T-helper 1 cell treated with Interleukin-12 subunit alpha and Interleukin-12 subunit beta and Interleukin-4 antibody, amounts not matched to agents 30 μg/mL and 1 μg/mL, for 36 hours (primary cell): ENCODE data around the gene TERT.

Source experiments
- H3K27ac Mint-ChIP-seq: one replicate; pipeline ENCODE4 v1.8.0; 2021; ENCODE audit warnings: mild to moderate bottlenecking, mixed read lengths
- H3K27me3 Mint-ChIP-seq: one replicate; pipeline ENCODE4 v1.8.0; 2021; ENCODE audit warnings: low read depth, mixed read lengths
- H3K36me3 Mint-ChIP-seq: one replicate; pipeline ENCODE4 v1.8.0; 2021; ENCODE audit warnings: low read depth, mixed read lengths
- H3K4me1 Mint-ChIP-seq: one replicate; pipeline ENCODE4 v1.8.0; 2021; ENCODE audit warnings: low read depth, mixed read lengths
- H3K4me3 Mint-ChIP-seq: one replicate; pipeline ENCODE4 v1.8.0; 2021; ENCODE audit warnings: mild to moderate bottlenecking, moderate library complexity, mixed read lengths
- H3K9me3 Mint-ChIP-seq: one replicate; pipeline ENCODE4 v1.8.0; 2021; ENCODE audit warnings: mixed read lengths

The TERT gene

DNA sequence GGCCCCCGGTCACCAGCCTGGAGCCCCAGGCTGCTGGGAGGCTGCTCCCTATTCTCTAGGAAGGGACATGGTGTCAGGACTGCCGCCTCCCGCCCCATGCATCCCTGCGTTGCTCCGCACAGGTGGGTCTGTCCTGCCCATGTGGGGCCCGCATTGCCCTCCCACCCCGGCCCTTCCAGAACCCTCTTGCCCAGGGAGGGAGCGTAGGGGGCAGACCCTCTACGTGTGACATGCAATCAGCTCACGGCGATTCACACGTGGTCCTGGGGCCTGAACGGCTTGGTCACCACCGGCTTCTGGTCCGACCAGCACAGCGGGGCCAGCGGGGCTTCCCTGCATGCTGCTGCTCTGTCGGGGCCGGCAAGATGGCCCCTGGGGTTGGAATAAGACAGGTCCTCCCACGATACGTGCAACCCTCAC is 84.0 kb downstream of the TERT start:
- no peaks in the 10 kb centered on the region for H3K27me3 Mint-ChIP-seq
- no peak overlapping the region for H3K4me3 Mint-ChIP-seq
- no peaks in the 10 kb centered on the region for H3K36me3 Mint-ChIP-seq
- no peak overlapping the region for H3K27ac Mint-ChIP-seq
- H3K4me1 Mint-ChIP-seq = no peaks in the 10 kb centered on the region
- no peaks in the 10 kb centered on the region for H3K9me3 Mint-ChIP-seq

DNA sequence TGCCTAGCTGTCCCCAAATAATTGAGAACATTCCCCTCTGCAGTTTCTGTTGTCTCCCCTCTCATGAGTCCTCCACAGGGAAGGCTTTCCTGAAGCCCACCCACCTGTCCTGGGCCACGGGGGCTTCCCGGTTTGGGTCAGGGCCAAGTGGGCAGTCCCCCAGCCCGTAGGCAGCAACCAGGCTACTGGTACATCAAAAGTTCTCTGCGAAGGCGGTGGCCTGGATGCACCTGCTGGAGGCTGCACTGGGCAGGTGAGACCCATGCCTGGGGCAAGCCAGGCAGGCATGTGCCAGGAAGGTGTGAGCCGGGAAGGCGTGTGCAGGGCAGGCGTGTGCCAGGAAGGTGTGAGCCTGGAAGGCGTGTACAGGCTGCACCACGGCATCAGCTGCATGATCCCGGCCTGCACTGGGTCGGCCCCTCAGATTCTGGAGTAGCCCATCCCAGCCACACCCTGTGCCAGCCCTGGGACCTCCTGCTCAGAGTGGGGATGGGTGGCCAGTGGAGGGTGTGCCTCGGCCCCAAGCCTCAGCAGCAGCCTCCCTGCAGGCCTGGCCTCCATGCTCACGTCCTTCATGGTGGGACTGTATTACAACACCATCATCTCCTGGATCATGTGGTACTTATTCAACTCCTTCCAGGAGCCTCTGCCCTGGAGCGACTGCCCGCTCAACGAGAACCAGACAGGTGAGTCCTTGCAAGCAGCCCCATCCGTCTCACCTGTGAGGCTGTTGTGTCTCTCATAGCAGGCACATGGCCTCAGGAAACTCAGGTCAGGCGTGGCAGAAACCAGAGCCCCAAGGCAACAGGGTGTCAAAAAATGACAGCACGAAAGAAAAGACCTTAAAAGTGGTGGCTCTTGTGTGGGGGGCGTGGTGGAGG is 84.7 kb downstream of the TERT start:
- Mint-ChIP-seq H3K27me3 (no peaks in the 10 kb centered on the region), H3K4me1 (no peaks in the 10 kb centered on the region), H3K9me3 (no peaks in the 10 kb centered on the region), H3K4me3 (no peak overlapping the region), H3K27ac (no peak overlapping the region), H3K36me3 (no peaks in the 10 kb centered on the region)

DNA sequence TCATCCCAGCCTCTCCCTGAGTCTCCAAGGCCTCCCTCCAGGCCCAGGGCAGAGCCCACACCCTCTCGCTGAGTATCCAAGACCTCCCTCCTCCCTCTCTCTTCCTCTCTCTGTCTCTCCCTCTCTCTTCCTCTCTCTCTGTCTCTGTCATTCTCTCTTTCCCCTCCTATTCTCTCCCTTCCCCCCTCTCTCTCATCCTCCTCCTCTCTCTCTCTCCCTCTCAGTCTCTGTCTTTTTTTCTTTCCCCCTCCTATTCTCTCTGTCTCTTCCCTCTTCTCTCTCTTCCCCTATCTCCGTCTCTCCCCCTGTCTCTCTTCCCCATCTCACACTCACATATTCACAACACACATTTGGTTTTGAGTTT is 85.4 kb downstream of the TERT start:
- H3K4me1 Mint-ChIP-seq = no peaks in the 10 kb centered on the region
- H3K4me3 Mint-ChIP-seq = no peak overlapping the region
- H3K27ac Mint-ChIP-seq = no peak overlapping the region
- no peaks in the 10 kb centered on the region for H3K36me3 Mint-ChIP-seq
- H3K27me3 Mint-ChIP-seq = no peaks in the 10 kb centered on the region
- H3K9me3 Mint-ChIP-seq = no peaks in the 10 kb centered on the region

DNA sequence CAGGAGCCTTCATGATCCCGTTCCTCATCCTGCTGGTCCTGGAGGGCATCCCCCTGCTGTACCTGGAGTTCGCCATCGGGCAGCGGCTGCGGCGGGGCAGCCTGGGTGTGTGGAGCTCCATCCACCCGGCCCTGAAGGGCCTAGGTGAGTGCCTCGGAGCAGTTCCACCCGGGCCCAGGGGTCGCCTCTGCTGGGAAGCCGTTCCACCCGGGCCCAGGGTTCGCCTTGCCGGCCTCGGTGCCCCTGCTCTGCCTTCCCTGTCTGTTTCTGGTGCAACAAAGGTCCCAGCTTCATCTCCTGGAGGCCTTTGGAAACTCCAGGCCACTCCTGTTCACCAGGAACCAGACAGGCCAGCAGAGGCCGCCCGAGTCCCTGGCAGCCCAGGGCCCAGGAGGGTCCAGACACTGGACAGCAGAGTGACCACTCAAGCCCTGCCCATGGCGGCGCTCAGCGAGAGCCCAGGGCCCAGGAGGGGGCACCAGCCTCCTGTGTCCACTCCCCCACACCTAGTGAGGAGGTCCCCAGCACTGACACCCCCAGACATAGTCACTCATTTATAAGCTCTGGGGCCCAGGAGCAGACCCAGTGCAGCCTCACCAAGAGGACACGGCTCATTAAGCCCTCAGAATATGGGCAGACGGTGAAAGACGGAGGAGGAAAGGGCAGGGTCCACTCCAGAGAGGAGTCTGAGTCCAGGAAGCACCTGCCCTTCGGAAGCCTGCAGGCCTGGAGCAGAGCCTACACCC is 86.0 kb downstream of the TERT start:
- H3K9me3 Mint-ChIP-seq = no peaks in the 10 kb centered on the region
- no peaks in the 10 kb centered on the region for H3K36me3 Mint-ChIP-seq
- H3K27me3 Mint-ChIP-seq = no peaks in the 10 kb centered on the region
- no peak overlapping the region for H3K27ac Mint-ChIP-seq
- no peaks in the 10 kb centered on the region for H3K4me1 Mint-ChIP-seq
- H3K4me3 Mint-ChIP-seq = no peak overlapping the region

DNA sequence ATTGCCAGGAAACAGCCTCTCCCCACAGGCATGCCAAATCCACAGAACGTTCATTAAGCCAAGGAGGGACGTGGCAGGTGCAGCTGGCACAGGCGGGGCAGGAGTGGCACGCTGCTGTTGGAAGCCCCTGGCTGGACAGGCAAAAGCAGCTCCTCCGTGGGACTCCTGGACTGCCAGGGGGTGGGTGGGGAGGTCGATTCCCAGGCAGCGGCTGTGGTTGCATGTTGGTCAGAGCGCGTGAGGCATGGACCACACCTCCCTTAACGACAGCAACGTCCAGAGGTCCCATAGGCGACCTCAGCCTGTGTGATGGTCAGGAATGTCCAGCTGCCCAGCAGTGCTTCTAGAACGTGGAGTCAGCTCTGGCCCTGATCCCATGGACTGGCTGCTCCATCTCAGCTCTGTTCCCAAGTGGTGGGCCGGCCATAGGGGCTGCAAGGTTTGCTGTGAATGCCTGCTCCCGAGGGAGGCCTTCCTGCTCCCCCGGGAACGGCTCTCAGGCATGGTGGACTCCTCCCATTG is 86.6 kb downstream of the TERT start:
- H3K4me3 Mint-ChIP-seq = no peak overlapping the region
- no peaks in the 10 kb centered on the region for H3K27me3 Mint-ChIP-seq
- H3K27ac Mint-ChIP-seq = no peak overlapping the region
- H3K9me3 Mint-ChIP-seq = no peaks in the 10 kb centered on the region
- H3K4me1 Mint-ChIP-seq = no peaks in the 10 kb centered on the region
- no peaks in the 10 kb centered on the region for H3K36me3 Mint-ChIP-seq

DNA sequence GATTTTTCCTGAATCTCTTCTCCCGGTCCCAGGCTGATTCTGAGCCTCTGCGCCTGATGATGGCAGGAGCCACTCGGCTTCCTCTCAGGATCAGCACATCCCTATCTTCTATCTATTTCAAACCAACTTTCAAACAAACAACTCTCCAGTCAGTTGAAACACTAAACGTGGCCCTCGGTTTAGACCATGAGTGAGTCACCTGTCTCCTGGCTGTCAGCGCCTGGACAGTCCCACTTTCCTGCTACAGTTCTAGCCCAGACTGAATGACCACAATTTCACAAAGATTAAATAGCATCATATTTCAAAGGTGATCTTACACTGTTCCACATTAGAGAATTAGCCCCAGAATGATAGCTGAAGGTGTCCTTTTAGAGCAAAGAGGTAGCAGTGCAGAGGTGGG is 87.3 kb downstream of the TERT start:
- Mint-ChIP-seq H3K27me3 (no peaks in the 10 kb centered on the region), H3K36me3 (no peaks in the 10 kb centered on the region), H3K4me1 (no peaks in the 10 kb centered on the region), H3K27ac (no peak overlapping the region), H3K4me3 (no peak overlapping the region), H3K9me3 (no peaks in the 10 kb centered on the region)

DNA sequence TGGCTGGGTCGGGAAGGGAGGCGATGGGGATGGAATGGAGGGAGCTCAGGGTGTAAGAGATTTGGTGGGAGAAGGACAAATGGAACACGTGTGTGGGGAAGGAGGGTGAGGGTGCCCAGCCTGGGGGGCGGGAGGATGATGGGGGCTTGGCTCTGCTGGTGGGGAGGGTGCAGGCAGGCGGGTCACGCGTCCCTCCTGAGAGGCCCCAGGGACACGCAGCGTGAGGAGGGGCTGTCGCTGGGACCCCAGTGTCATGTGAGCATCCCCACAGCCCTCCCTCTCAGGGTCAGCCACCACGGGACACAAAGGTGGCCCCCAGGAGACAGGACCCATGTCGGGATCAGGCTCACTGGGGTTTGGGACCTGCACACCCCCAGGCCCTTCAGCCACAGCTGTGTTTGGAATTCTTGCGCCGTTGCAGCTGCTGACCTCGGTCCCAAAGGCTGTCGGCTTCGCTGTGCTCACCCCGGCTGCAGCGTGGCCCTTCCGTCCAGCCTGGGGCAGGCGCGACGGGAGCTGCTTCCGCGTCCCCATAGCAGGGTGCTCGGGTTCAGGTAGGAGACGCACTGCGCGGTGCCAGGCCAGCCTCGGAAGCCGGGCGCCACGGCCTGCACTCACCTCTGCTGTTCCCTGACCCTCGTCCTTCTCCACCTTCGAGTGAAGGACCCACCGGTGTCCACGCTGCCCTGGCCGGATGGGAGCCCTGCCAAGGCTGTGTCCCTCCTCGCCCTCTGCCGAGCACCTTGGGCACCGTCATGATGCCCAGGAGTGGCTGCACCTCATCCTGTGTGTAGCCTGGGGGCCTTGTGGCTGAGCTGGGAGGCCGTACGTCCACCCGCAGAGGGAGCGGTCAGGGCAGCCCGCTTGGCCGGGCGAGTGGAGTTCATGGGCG is 88.1 kb downstream of the TERT start:
- no peaks in the 10 kb centered on the region for H3K36me3 Mint-ChIP-seq
- H3K4me3 Mint-ChIP-seq = no peak overlapping the region
- H3K27ac Mint-ChIP-seq = no peak overlapping the region
- no peaks in the 10 kb centered on the region for H3K4me1 Mint-ChIP-seq
- no peaks in the 10 kb centered on the region for H3K9me3 Mint-ChIP-seq
- no peaks in the 10 kb centered on the region for H3K27me3 Mint-ChIP-seq

DNA sequence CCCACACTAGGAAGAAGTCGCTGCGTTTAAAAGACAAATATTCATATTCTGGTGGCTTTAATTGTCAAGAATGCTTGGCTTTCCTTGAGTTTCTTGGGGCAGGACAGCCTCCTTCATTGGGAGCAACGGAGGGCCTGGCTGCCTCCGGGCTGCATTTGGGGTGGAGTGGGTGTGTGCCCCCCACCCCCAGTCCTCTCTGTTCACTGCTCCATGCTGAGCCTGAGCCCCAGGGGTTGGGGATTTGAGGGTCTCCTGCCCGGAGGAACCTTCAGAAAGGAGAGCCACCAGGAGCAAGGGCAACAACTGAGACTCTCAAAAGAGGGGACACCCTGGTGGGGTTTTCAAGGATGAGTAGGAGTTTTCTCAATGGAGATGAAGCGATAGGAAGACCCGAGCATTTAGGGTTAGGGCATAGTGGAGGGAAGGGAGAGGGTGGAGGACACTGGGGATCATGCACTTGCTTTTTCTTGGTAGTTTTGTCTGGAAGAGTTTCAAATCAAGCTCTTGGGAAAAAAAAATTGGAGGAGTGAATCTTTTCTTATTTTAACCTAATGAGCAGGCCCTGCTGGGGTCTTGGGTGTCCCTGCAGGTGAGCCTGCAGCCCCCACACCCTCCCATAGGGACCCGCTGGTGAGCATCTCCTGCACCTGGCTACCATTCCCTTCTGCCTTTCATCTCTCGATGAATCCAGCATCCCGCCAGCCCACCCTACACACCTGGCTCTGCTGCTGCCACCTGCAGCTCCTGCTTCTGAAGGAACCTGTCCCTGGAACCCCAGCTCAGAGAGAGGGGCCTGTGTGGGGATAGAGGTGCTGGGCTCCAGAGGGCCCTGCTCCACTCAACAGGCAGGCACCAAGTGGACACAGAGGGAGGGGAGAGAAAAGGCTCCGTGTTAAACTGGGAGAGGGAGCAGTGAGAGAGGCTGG is 89.3 kb downstream of the TERT start:
- no peaks in the 10 kb centered on the region for H3K4me1 Mint-ChIP-seq
- no peaks in the 10 kb centered on the region for H3K27me3 Mint-ChIP-seq
- no peaks in the 10 kb centered on the region for H3K36me3 Mint-ChIP-seq
- H3K27ac Mint-ChIP-seq = no peak overlapping the region
- H3K4me3 Mint-ChIP-seq = no peak overlapping the region
- no peaks in the 10 kb centered on the region for H3K9me3 Mint-ChIP-seq

DNA sequence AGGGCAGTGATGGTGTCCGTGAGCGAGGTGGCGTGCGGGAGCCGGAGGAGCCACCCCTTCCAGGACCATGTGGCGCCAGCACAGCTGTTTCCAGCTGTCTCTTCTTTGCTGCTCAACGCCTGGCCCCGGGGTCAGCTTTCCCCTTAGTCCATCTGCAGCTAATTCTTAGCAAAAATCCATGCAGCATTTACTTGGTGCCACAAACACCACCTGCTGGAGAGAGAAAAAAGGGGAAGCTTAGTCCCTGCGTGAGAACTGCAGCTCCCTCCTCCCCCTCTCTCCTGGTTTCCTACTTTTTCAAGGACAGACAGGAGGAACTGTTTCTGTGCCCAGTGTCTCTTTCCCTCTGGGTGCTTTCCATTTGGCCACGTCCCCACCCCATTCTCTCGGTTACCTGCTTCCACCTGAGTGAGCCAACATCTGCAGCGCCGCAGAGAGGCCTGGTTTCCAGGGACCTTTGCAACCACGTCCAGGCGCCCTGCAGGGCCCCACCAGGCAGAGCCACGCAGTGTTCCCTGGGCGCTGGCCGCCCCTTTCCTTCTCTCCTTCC is 90.1 kb downstream of the TERT start:
- Mint-ChIP-seq H3K36me3 (no peaks in the 10 kb centered on the region), H3K4me1 (no peaks in the 10 kb centered on the region), H3K4me3 (no peak overlapping the region), H3K27ac (no peak overlapping the region), H3K27me3 (no peaks in the 10 kb centered on the region), H3K9me3 (no peaks in the 10 kb centered on the region)

DNA sequence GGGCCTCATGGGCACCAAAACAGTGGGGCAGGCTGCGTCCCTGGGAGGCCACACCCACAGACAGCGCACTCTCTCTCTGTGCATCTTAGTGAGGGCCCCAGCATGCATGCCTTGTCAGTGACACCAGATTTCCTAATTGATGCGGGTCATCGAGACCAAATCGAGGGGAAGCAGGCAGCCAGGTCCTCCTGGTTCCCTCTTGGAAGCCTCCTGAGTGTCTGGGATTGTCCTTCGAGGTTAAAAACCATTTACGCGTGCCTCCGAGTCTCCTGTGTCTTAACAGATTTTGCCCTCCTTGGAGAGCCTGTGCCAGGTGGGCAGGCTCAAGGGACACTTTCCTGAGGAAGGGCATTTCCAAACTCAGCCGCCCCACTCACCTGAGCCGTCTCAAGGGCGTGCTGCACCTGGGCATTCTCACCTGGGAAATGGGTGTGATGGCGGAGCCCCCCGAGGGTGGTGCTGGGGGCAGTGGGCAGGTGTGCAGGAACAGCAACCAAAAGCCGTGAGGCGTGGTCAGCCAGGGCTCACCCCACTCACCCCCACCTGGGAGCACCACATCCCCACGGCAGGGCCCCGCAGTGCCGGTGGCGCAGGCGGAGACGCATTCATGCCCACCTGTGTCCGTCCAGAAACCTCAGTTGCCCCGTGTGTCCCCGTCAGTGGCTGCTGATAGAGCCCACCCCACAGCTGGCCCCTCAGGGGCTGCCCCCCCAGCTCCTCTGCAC is 90.7 kb downstream of the TERT start:
- Mint-ChIP-seq H3K9me3 (no peaks in the 10 kb centered on the region), H3K27me3 (no peaks in the 10 kb centered on the region), H3K4me3 (no peak overlapping the region)

DNA sequence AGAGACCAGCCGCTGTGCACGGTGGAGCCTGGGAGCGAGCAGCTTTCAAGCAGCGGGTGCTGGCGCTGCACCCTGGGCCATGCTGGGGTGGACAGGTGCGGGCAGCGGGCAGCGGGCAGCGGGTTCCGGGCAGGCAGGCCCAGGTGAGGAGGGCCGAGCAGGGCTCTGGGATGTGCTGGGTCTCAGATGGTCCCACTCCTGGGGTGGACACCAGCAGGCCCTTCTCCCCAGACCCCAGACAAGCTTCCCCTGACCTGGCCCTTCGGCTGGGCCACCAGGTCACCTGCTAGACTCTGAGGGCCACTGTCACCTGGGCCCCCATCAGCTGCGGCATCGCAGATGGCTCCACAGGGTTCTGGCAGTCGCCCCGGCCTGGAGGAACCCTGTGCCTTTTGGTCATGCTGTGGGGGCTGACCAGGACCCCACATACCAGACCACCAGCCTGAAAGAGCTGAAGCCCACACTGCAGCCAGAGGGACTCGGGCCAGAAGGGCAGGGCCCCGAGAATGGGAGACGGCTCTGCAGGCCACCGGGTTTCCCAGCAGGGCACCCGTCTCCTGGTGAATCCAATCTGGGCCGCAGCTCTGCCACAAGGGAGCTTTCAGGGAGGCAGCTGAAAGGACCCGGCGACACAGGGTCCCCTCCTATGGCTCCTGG is 91.4 kb downstream of the TERT start:
- H3K36me3 Mint-ChIP-seq = no peaks in the 10 kb centered on the region
- H3K27ac Mint-ChIP-seq = no peak overlapping the region
- no peak overlapping the region for H3K4me3 Mint-ChIP-seq
- H3K27me3 Mint-ChIP-seq = no peaks in the 10 kb centered on the region
- H3K9me3 Mint-ChIP-seq = no peaks in the 10 kb centered on the region
- no peaks in the 10 kb centered on the region for H3K4me1 Mint-ChIP-seq

More for the DNA sequence above, 90.7 kb downstream of the TERT start:
- no peaks in the 10 kb centered on the region for H3K4me1 Mint-ChIP-seq
- no peak overlapping the region for H3K27ac Mint-ChIP-seq
- H3K36me3 Mint-ChIP-seq = no peaks in the 10 kb centered on the region
